ENCODE results near the gene TAGLN2. TPM values are rescaled to one million over a fixed set of nuclear protein-coding genes. Genes with fewer than 3 reads are reported as not detected.

Gene TAGLN2
- total and polyA plus RNA-seq, 9 of the 15 experiments (the other 6 are each of a cell fraction or from before 2014, with no cell fraction given): 192 to 683 (median 455) TPM

- no peak for TF ChIP-seq ZBTB8A (IDR thresholded peaks at IDR 0.05; ENCODE audit: partially characterized antibody)
- TF ChIP-seq JUN (IDR thresholded peaks at IDR 0.05; ENCODE audit: borderline replicate concordance, low read depth, low read length): peak; percentile 73
- no peak for TF ChIP-seq JUN (CRISPR knock-in tag; IDR thresholded peaks at IDR 0.05; ENCODE audit: borderline replicate concordance)
- TF ChIP-seq, protein P1, sequence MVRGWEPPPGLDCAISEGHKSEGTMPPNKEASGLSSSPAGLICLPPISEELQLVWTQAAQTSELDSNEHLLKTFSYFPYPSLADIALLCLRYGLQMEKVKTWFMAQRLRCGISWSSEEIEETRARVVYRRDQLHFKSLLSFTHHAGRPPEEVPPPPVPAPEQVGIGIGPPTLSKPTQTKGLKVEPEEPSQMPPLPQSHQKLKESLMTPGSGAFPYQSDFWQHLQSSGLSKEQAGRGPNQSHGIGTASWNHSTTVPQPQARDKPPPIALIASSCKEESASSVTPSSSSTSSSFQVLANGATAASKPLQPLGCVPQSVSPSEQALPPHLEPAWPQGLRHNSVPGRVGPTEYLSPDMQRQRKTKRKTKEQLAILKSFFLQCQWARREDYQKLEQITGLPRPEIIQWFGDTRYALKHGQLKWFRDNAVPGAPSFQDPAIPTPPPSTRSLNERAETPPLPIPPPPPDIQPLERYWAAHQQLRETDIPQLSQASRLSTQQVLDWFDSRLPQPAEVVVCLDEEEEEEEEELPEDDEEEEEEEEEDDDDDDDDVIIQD (CRISPR knock-in tag; IDR thresholded peaks at IDR 0.05): no peak
- no peak for TF ChIP-seq GTF2E2 (tag; IDR thresholded peaks at IDR 0.05)
- TF ChIP-seq E2F8 (IDR thresholded peaks at IDR 0.05; ENCODE audit: low read depth, partially characterized antibody): no peak
- TF ChIP-seq LARP7 (IDR thresholded peaks at IDR 0.05): no peak
- TF ChIP-seq PTRF (tag; IDR thresholded peaks at IDR 0.05): 0 out of 2 replicates have a peak, but pooled peaks have one; percentile 48
- TF ChIP-seq ZBTB49 (CRISPR knock-in tag; IDR thresholded peaks at IDR 0.05; ENCODE audit: borderline replicate concordance): no peak
- TF ChIP-seq STAG1 (CRISPR knock-in tag; IDR thresholded peaks at IDR 0.05; ENCODE audit: borderline replicate concordance): no peak
- TF ChIP-seq SMARCA4 (IDR thresholded peaks at IDR 0.05): peak; percentile 41; the same call in 1 of the 2 replicates
- TF ChIP-seq, protein P2, sequence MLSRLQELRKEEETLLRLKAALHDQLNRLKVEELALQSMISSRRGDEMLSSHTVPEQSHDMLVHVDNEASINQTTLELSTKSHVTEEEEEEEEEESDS (CRISPR knock-in tag; IDR thresholded peaks at IDR 0.05): no peak
- no peak for TF ChIP-seq TCF3 (CRISPR knock-in tag; IDR thresholded peaks at IDR 0.05)
- no peak for TF ChIP-seq POU5F1 (IDR thresholded peaks at IDR 0.05; ENCODE audit: borderline replicate concordance, low read depth, low read length, partially characterized antibody)
- TF ChIP-seq ZFP91 (CRISPR knock-in tag; IDR thresholded peaks at IDR 0.05): no peak
- no peak for TF ChIP-seq ILK (tag; IDR thresholded peaks at IDR 0.05; ENCODE audit: borderline replicate concordance, low read depth)
- TF ChIP-seq, protein P3, sequence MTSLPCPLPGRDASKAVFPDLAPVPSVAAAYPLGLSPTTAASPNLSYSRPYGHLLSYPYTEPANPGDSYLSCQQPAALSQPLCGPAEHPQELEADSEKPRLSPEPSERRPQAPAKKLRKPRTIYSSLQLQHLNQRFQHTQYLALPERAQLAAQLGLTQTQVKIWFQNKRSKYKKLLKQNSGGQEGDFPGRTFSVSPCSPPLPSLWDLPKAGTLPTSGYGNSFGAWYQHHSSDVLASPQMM (CRISPR knock-in tag; IDR thresholded peaks at IDR 0.05): no peak
- TF ChIP-seq MCM7 (IDR thresholded peaks at IDR 0.05): no peak
- no peak for TF ChIP-seq RBM39 (optimal IDR thresholded peaks at IDR 0.05; ENCODE audit: low read depth, low read length)
- TF ChIP-seq NFRKB (IDR thresholded peaks at IDR 0.05; ENCODE audit: low read depth): no peak
Observed at GRCh38 chr1:159889821-159890252, 35.5 kb downstream of the TAGLN2 start (continued).
